ENCODE data around the gene SMARCB1.

The SMARCB1 gene

DNA sequence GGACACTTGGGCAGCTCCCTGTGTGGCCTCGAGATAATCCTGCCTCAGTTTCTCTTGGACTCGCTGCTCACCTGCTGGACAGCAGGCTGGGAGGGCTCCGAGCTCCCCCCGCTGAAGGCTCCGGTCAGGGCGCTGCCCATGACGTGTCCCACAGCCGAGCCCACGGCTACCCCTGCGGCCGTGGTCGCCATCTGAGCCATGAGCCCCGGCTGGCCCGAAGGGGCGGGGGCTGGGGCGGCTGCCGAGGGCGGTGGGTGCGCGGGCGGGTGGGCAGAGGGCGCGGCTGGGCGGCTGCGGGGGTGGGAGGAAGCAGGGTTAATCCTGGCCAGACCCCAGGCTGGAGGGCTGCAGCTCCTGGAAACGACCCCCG lies 19.5 kb upstream of the SMARCB1 start:
- no peaks in the 10 kb centered on the region for H4K20me1 ChIP-seq (ENCODE audit: low read depth, low read length)
- H3K9me3 ChIP-seq (ENCODE audit: insufficient read depth, low read length), result no peaks in the 10 kb centered on the region
- H3K9ac ChIP-seq (ENCODE audit: low read length), result peak overlapping the region; percentile 72
- H3K27me3 ChIP-seq (ENCODE audit: low read length), result no peaks in the 10 kb centered on the region
- H2AFZ ChIP-seq (ENCODE audit: low read depth, low read length, severe bottlenecking), result no peak overlapping the region
- no peaks in the 10 kb centered on the region for H3K36me3 ChIP-seq (ENCODE audit: low read length)
- peaks cover 8% of the 10 kb centered on the region; the same call in 1 of the 2 replicates for H3F3A ChIP-seq (ENCODE audit: insufficient read depth)
- H3K4me3 ChIP-seq (ENCODE audit: insufficient read depth, low read length, poor library complexity, severe bottlenecking), result peak overlapping the region; percentile 69
- peaks cover 5% of the 10 kb centered on the region; the same call in 1 of the 2 replicates for H3K79me2 ChIP-seq (ENCODE audit: insufficient read depth, low read length)
- peak overlapping the region; percentile 53 for H3K27ac ChIP-seq (ENCODE audit: low read depth, low read length)
- no peak for TF ChIP-seq EZH2phosphoT487 (conservative IDR thresholded peaks at IDR 0.05; ENCODE audit: low read length)
- TF ChIP-seq, protein P1, sequence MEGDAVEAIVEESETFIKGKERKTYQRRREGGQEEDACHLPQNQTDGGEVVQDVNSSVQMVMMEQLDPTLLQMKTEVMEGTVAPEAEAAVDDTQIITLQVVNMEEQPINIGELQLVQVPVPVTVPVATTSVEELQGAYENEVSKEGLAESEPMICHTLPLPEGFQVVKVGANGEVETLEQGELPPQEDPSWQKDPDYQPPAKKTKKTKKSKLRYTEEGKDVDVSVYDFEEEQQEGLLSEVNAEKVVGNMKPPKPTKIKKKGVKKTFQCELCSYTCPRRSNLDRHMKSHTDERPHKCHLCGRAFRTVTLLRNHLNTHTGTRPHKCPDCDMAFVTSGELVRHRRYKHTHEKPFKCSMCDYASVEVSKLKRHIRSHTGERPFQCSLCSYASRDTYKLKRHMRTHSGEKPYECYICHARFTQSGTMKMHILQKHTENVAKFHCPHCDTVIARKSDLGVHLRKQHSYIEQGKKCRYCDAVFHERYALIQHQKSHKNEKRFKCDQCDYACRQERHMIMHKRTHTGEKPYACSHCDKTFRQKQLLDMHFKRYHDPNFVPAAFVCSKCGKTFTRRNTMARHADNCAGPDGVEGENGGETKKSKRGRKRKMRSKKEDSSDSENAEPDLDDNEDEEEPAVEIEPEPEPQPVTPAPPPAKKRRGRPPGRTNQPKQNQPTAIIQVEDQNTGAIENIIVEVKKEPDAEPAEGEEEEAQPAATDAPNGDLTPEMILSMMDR (IDR thresholded peaks at IDR 0.05; ENCODE audit: insufficient read depth, low read length, poor library complexity, severe bottlenecking), result no peak
- H3K9me2 ChIP-seq (replicated peaks; ENCODE audit: insufficient read depth, low read length), result no peaks in the 10 kb centered on the region
- H3K4me2 ChIP-seq (ENCODE audit: low read depth, low read length, poor library complexity, severe bottlenecking), result peak overlapping the region; percentile 65

DNA sequence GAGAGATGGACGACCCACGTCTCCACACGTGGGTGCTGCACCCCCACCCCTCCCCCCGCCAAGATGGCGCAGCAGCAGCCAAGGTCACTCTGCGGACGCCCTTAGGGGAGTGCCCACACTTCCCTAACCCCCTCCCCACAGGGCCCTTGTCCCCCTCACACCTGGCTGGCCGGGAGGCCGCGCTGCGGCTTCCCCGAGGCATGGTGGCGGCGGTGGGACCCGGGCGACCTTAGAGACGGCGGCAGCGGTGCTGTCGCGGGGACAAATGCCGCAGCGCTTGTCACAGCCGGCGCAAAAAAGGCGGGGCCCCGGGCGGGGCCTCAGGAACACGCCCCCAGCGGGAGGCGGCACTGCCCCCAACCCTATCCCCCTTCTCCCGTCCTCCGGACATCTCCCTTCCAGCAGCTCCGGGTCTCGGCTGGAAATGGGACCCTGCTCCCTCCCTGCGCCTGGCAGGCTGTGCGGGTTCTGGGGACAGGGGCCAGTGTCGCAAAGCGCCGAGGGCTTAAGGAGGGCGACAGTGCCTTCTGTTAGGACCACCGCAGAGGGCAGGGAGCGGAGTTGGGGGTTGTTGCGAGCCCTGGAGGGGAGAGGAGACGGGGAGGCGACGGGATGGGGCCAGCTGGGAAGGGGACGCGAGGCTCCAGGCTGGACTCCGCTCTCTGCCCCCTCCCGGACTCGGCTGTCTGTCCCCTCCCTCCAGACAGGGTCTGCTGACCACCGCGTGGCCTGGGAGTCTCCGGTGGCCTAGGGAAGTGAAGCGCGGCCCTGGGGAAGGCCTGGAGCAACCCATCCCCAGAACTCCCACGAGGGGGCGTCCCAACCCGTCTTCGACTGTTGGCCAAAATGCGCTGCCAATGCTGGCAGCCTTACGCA lies 18.9 kb upstream of the SMARCB1 start, which contains the start of gene CHCHD10:
Gene CHCHD10 (minus strand): TSS at position 300 of the 876 bp plus-strand sequence. CDS start 98 bp downstream, at position 202.
- peaks cover 5% of the 10 kb centered on the region; the same call in 1 of the 2 replicates for H3K79me2 ChIP-seq (ENCODE audit: insufficient read depth, low read length)
- H3K27me3 ChIP-seq (ENCODE audit: low read length), result no peaks in the 10 kb centered on the region
- H4K20me1 ChIP-seq (ENCODE audit: low read depth, low read length), result no peaks in the 10 kb centered on the region
- H3K4me3 ChIP-seq (ENCODE audit: insufficient read depth, low read length, poor library complexity, severe bottlenecking), result peak within 1 kb of the TSS; percentile 69
- peak within 1 kb of the TSS; percentile 72 for H3K9ac ChIP-seq (ENCODE audit: low read length)
- peak within 1 kb of the TSS; percentile 65 for H3K4me2 ChIP-seq (ENCODE audit: low read depth, low read length, poor library complexity, severe bottlenecking)
- peak within 1 kb of the TSS; percentile 53 for H3K27ac ChIP-seq (ENCODE audit: low read depth, low read length)
- no peaks in the 10 kb centered on the region for H3K9me2 ChIP-seq (replicated peaks; ENCODE audit: insufficient read depth, low read length)
- H2AFZ ChIP-seq (ENCODE audit: low read depth, low read length, severe bottlenecking), result peak within 1 kb of the TSS; percentile 75
- no peaks in the 10 kb centered on the region for H3K9me3 ChIP-seq (ENCODE audit: insufficient read depth, low read length)
- TF ChIP-seq, protein P1 (IDR thresholded peaks at IDR 0.05; ENCODE audit: insufficient read depth, low read length, poor library complexity, severe bottlenecking), result peak; percentile 57
- no peak for TF ChIP-seq EZH2phosphoT487 (conservative IDR thresholded peaks at IDR 0.05; ENCODE audit: low read length)
- H3K36me3 ChIP-seq (ENCODE audit: low read length), result no peaks in the 10 kb centered on the region
- H3F3A ChIP-seq (ENCODE audit: insufficient read depth), result peaks cover 8% of the 10 kb centered on the region; the same call in 1 of the 2 replicates

DNA sequence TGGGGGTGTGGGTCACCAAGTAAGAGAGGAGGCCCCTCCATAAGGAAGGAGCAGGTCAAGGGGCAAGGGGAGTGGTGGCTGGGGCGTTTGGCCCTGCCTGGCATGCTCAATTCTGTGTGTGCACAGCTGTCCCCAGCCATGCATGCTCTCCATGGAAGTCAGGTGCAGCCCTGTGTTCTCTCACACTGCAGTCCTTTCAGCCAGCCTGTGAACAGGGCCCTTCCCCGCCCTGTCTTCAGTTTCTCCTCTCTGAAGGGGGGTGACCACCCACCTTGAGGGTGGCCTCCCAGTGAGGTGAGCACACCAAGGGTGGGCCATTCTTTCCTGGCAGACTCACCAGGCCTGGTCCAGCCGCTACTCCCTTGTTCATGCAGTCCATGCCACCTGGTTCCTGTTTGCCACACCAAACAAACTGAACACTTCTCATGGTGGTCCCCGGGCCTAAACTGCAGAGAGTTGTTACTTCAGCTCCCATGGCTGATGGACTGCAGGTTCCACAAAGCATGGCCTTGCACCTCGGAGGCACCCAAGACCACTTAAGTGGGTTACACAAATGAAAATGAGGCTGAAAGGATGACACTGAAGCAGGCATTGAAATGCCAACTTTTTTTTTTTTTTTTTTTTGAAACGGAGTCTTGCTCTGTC lies 17.3 kb upstream of the SMARCB1 start:
- H2AFZ ChIP-seq (ENCODE audit: low read depth, low read length, severe bottlenecking), result no peak overlapping the region
- no peak overlapping the region for H3K27ac ChIP-seq (ENCODE audit: low read depth, low read length)
- H3K27me3 ChIP-seq (ENCODE audit: low read length), result no peaks in the 10 kb centered on the region
- TF ChIP-seq EZH2phosphoT487 (conservative IDR thresholded peaks at IDR 0.05; ENCODE audit: low read length), result no peak
- TF ChIP-seq, protein P1 (IDR thresholded peaks at IDR 0.05; ENCODE audit: insufficient read depth, low read length, poor library complexity, severe bottlenecking), result no peak
- H3K9me2 ChIP-seq (replicated peaks; ENCODE audit: insufficient read depth, low read length), result no peaks in the 10 kb centered on the region
- H3K9ac ChIP-seq (ENCODE audit: low read length), result no peak overlapping the region
- peaks cover 5% of the 10 kb centered on the region; the same call in 1 of the 2 replicates for H3K79me2 ChIP-seq (ENCODE audit: insufficient read depth, low read length)
- no peaks in the 10 kb centered on the region for H3K36me3 ChIP-seq (ENCODE audit: low read length)
- H3K4me2 ChIP-seq (ENCODE audit: low read depth, low read length, poor library complexity, severe bottlenecking), result no peak overlapping the region
- peaks cover 12% of the 10 kb centered on the region for H3F3A ChIP-seq (ENCODE audit: insufficient read depth)
- H3K4me3 ChIP-seq (ENCODE audit: insufficient read depth, low read length, poor library complexity, severe bottlenecking), result no peak overlapping the region
- no peaks in the 10 kb centered on the region for H4K20me1 ChIP-seq (ENCODE audit: low read depth, low read length)
- H3K9me3 ChIP-seq (ENCODE audit: insufficient read depth, low read length), result no peaks in the 10 kb centered on the region

All from SU-DHL-6 (cell line).